Measurements from ENCODE around the gene ATRIP. TPM values are rescaled to one million over a fixed set of nuclear protein-coding genes. Genes with fewer than 3 reads are reported as not detected.

ATRIP gene
- total RNA-seq, 1 experiment from 2014 or later: 8.5 TPM

- BruUV-seq (replicated peaks): no TSS peak
- TF ChIP-seq, protein P1, sequence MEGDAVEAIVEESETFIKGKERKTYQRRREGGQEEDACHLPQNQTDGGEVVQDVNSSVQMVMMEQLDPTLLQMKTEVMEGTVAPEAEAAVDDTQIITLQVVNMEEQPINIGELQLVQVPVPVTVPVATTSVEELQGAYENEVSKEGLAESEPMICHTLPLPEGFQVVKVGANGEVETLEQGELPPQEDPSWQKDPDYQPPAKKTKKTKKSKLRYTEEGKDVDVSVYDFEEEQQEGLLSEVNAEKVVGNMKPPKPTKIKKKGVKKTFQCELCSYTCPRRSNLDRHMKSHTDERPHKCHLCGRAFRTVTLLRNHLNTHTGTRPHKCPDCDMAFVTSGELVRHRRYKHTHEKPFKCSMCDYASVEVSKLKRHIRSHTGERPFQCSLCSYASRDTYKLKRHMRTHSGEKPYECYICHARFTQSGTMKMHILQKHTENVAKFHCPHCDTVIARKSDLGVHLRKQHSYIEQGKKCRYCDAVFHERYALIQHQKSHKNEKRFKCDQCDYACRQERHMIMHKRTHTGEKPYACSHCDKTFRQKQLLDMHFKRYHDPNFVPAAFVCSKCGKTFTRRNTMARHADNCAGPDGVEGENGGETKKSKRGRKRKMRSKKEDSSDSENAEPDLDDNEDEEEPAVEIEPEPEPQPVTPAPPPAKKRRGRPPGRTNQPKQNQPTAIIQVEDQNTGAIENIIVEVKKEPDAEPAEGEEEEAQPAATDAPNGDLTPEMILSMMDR (conservative IDR thresholded peaks at IDR 0.05): no peak
- no peak for TF ChIP-seq EZH2 (IDR thresholded peaks at IDR 0.05; ENCODE audit: low read depth)
- Histone ChIP-seq H3K27me3 (ENCODE audit: insufficient read depth, low read depth) (no peaks in the 10 kb centered on the region), H3F3A (ENCODE audit: insufficient read depth, low read depth) (no peaks in the 10 kb centered on the region; the same call in 1 of the 2 replicates), H3K4me2 (no peak overlapping the region), H3K9me3 (ENCODE audit: insufficient read depth, low read depth) (no peaks in the 10 kb centered on the region), H3K9me2 (ENCODE audit: insufficient read depth) (no peaks in the 10 kb centered on the region), H3K4me3 (no peak overlapping the region), H4K20me1 (ENCODE audit: insufficient read depth) (no peaks in the 10 kb centered on the region), H3K36me3 (ENCODE audit: low read depth) (no peaks in the 10 kb centered on the region), H3K79me2 (ENCODE audit: low read depth) (no peaks in the 10 kb centered on the region), H3K27ac (no peak overlapping the region), H2AFZ (no peak overlapping the region), H3K4me1 (replicated peaks; ENCODE audit: insufficient read depth) (peaks cover 7% of the 10 kb centered on the region; the same call in 1 of the 2 replicates)
- intact Hi-C loops (cut with micrococcal nuclease; ENCODE audit: unreplicated experiment): no loop called here
- no peak for DNase-seq
- POLR2A ChIA-PET (ENCODE audit: unreplicated experiment): no interaction called here
- CTCF ChIA-PET: interaction anchor here (2.0 kb wide), 1 partner anchor 29 kb away, joined by 10 read pairs; no protein-coding TSS in a partner anchor
Observed at GRCh38 chr3:48406443-48407431, 39.8 kb upstream of the ATRIP start.

GRCh38 chr3:48407542-48408099 is 38.9 kb upstream of the ATRIP start:
- Histone ChIP-seq H3K27me3 (ENCODE audit: insufficient read depth, low read depth) (no peaks in the 10 kb centered on the region), H3K4me3 (no peak overlapping the region), H3F3A (ENCODE audit: insufficient read depth, low read depth) (no peaks in the 10 kb centered on the region), H3K4me1 (replicated peaks; ENCODE audit: insufficient read depth) (no peaks in the 10 kb centered on the region), H4K20me1 (ENCODE audit: insufficient read depth) (no peaks in the 10 kb centered on the region), H3K27ac (no peak overlapping the region), H3K36me3 (ENCODE audit: low read depth) (no peaks in the 10 kb centered on the region), H3K9me2 (ENCODE audit: insufficient read depth) (no peaks in the 10 kb centered on the region), H3K9me3 (ENCODE audit: insufficient read depth, low read depth) (no peaks in the 10 kb centered on the region), H3K4me2 (no peak overlapping the region), H2AFZ (no peak overlapping the region), H3K79me2 (ENCODE audit: low read depth) (no peaks in the 10 kb centered on the region)
- DNase-seq: no peak
- TF ChIP-seq, protein P1 (conservative IDR thresholded peaks at IDR 0.05): no peak
- no peak for TF ChIP-seq EZH2 (IDR thresholded peaks at IDR 0.05; ENCODE audit: low read depth)
- intact Hi-C loops (cut with micrococcal nuclease; ENCODE audit: unreplicated experiment): no loop called here
- BruUV-seq (replicated peaks): no TSS peak
- CTCF ChIA-PET: interaction anchor here (0.9 to 2.0 kb wide), 2 partner anchors 21 to 28 kb away, joined by 3 to 10 read pairs; no protein-coding TSS in a partner anchor
- POLR2A ChIA-PET (ENCODE audit: unreplicated experiment): no interaction called here

- no TSS peak for BruUV-seq (replicated peaks)
- no peaks in the 10 kb centered on the region for H3K4me1 ChIP-seq (replicated peaks; ENCODE audit: insufficient read depth)
- ChIA-PET CTCF (interaction anchor here (2.0 kb wide), 1 partner anchor 27 kb away, joined by 10 read pairs; no protein-coding TSS in a partner anchor), POLR2A (ENCODE audit: unreplicated experiment) (interaction anchor here (0.6 kb wide), 1 partner anchor 221 kb away, joined by 3 read pairs; the partner anchor contains the start of gene CDC25A)
- intact Hi-C loops (cut with micrococcal nuclease; ENCODE audit: unreplicated experiment): no loop called here
- no peaks in the 10 kb centered on the region for H3K9me2 ChIP-seq (ENCODE audit: insufficient read depth)
- H3K9me3 ChIP-seq (ENCODE audit: insufficient read depth, low read depth): no peaks in the 10 kb centered on the region
- no peak overlapping the region for H3K4me2 ChIP-seq
- H3F3A ChIP-seq (ENCODE audit: insufficient read depth, low read depth): no peaks in the 10 kb centered on the region
- no peaks in the 10 kb centered on the region for H4K20me1 ChIP-seq (ENCODE audit: insufficient read depth)
- no peaks in the 10 kb centered on the region for H3K27me3 ChIP-seq (ENCODE audit: insufficient read depth, low read depth)
- no peaks in the 10 kb centered on the region for H3K36me3 ChIP-seq (ENCODE audit: low read depth)
- no peak for TF ChIP-seq EZH2 (IDR thresholded peaks at IDR 0.05; ENCODE audit: low read depth)
- TF ChIP-seq, protein P1 (conservative IDR thresholded peaks at IDR 0.05): no peak
- no peak overlapping the region for H2AFZ ChIP-seq
- H3K79me2 ChIP-seq (ENCODE audit: low read depth): no peaks in the 10 kb centered on the region
- H3K4me3 ChIP-seq: no peak overlapping the region
- H3K27ac ChIP-seq: no peak overlapping the region
- DNase-seq: no peak
Observed at GRCh38 chr3:48408823-48409281, 37.7 kb upstream of the ATRIP start.
